GM04504 (cell line): ENCODE measurements around the gene NEO1.

ENCODE experiments used
- DNase-seq: peaks from one replicate; pipeline ENCODE4 v3.0.0-alpha.2; 2012; ENCODE audit warnings: low read depth

The NEO1 gene, protein sequence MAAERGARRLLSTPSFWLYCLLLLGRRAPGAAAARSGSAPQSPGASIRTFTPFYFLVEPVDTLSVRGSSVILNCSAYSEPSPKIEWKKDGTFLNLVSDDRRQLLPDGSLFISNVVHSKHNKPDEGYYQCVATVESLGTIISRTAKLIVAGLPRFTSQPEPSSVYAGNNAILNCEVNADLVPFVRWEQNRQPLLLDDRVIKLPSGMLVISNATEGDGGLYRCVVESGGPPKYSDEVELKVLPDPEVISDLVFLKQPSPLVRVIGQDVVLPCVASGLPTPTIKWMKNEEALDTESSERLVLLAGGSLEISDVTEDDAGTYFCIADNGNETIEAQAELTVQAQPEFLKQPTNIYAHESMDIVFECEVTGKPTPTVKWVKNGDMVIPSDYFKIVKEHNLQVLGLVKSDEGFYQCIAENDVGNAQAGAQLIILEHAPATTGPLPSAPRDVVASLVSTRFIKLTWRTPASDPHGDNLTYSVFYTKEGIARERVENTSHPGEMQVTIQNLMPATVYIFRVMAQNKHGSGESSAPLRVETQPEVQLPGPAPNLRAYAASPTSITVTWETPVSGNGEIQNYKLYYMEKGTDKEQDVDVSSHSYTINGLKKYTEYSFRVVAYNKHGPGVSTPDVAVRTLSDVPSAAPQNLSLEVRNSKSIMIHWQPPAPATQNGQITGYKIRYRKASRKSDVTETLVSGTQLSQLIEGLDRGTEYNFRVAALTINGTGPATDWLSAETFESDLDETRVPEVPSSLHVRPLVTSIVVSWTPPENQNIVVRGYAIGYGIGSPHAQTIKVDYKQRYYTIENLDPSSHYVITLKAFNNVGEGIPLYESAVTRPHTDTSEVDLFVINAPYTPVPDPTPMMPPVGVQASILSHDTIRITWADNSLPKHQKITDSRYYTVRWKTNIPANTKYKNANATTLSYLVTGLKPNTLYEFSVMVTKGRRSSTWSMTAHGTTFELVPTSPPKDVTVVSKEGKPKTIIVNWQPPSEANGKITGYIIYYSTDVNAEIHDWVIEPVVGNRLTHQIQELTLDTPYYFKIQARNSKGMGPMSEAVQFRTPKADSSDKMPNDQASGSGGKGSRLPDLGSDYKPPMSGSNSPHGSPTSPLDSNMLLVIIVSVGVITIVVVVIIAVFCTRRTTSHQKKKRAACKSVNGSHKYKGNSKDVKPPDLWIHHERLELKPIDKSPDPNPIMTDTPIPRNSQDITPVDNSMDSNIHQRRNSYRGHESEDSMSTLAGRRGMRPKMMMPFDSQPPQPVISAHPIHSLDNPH (N-terminal part only)

GRCh38 chr15:73051807-73052652, at the start of gene NEO1:
NEO1 (plus strand) TSS chr15:73052463; CDS start chr15:73052676, 213 bp downstream.
- DNase-seq, result peak; percentile 38

GRCh38 chr15:73004462-73004861, 47.8 kb upstream of the NEO1 start:
- DNase-seq, result no peak

GRCh38 chr15:73005032-73005431, 47.2 kb upstream of the NEO1 start:
- DNase-seq, result no peak

DNA sequence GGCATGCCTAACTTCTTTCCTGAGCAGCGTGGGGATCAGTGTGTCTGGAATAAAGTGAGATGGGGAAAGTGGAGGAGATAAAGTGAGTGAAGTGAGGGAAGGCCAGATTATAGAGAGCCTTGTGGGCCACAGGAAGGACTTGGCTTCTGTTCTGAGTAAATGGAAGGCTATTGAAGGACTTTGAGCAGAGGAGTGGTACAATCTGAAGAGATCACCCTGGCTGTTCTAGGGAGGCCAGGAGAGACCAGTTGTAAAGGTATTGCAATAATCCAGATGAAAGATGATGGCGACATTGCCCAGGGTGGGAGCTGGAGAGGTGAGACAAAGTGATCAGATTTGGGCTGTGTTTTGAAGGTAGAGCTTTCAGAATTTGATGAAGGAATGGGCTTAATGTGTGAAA, 46.8 kb upstream of the NEO1 start:
- no peak for DNase-seq

GRCh38 chr15:73006523-73006922, 45.7 kb upstream of the NEO1 start:
- no peak for DNase-seq

GRCh38 chr15:73009066-73010056, 42.9 kb upstream of the NEO1 start:
- DNase-seq, result no peak

DNA sequence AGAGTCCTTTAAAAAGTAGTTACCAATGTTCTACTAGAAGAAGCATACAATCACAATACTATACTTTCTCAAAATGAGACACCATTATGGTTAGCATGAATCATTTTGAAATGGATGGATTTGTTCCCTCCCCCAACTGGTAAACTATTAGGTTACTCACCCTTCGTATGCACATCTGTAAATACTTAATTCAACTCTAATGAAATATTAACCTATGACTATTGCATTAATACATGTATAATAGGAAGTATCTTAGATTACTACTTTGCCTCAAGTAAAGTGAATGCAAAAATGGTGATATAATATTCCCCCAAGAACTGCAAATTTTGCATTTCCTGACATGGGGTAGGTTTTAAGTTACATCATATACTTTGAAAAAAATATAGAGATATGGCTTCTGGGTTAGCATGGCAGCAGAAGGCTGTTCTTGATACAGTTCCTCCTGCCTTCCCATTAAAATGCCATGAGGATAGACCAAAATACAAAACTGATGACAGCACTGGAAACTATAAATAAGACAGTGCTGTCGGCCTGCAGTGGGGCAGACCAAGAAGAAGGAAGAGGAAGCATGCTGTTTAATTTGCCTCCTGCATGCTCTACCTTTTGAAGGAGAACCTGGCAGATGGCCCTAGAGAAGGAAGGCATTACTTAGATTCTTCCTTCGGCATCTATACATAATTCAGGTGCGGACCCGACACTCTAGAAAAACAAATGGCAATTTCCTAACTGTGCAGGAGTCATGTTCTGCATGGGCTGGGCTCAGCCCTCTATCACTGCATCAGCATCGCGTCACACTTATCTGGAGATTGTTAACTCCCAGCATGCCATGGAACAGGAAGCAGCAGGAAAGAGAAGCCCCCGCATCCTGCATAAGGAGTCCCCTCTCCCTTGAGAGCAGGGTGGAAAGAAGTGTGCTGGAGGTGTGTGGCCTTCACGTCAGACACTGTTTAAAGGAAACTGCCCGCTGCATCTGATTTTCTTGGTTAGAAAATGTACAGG, 41.8 kb upstream of the NEO1 start:
- no peak for DNase-seq

DNA sequence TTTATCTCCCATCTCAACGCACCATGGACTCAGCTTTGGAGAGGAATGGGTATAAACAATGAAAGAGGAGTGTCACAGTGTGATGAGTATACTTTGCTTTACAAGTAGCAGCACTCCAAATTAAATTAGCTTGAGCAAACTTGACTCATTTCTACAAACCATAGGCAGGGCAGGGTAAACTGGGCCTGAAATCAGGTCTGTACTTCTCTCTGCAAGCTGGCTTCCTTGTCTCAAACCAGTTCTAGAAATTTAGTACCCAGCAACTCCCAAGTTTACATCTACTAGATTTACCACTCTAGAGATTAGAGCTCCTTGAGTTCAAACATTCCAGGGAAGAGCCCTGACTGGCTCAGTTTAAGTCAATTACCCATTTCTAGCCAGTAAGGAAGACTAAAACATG, 37.4 kb upstream of the NEO1 start:
- DNase-seq, result no peak

DNA sequence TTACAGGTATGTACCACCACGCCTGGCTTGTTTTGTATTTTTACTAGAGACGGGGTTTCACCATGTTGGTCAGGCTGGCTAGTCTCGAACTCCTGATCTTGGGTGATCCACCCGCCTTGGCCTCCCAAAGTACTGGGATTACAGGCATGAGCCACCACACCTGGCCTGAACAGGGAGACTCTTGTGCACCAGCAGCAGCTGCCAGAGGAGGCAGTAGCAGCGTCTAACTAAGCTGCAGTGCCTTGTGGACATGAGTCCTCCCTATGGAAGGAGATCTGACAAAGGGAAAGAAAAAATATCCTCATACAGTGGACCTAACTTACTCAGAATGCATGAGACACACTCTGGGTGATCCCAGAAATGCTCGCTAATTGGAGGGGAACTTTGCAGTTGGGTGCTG, 36.8 kb upstream of the NEO1 start:
- no peak for DNase-seq

- DNase-seq, result no peak
Observed at GRCh38 chr15:73017987-73018386, 34.3 kb upstream of the NEO1 start.

GRCh38 chr15:73019154-73019553, 33.1 kb upstream of the NEO1 start:
- no peak for DNase-seq

DNA sequence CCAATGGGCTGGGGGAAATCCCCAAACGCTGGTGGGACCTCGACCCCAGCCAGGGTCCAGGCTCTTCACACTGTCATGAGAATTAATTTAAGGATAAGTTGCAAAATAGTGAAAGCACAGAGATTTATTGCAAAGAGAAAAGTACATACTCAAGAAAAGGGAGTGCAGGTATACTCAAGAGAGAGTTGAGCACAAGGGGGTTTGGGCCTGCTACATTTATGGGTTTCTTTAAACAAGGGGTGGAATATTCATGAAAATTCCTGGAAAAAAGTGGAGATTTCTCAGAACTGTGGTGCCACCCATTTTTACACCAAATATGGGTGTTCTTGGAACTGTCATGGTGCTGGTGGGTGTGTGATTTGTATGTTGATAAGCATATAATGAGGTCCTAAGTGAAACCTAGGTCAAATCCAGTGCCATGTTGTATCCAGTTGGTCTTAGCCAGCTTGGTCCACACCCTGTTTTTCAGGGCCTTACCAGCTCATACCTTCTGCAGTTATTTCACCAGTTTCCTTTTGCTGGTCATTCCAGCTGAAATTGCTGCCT, 32.6 kb upstream of the NEO1 start:
- DNase-seq, result no peak

DNA sequence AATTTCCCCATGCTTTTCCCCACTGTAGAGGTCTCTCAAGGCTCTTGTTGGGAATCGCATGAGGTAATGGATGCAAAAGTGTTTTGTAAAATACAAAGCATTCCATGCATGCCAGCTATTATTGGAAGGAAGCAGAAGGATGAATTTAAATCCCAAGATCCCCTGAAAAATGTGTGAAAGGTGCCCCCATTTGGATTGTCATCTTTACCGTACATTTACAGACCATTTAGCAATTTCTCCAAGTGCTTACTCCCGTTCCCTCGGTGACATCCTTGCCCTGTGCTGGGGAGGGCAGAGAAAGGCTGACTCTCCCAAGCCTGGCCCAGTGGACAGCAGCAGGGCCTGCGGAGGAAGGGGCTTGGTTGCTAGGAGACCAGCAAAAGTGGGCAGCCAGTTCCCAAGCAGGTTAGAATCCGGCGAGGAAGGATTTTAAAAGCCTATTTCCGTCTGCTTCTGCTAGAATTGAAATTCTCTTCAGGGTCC, 31.1 kb upstream of the NEO1 start:
- no peak for DNase-seq

DNA sequence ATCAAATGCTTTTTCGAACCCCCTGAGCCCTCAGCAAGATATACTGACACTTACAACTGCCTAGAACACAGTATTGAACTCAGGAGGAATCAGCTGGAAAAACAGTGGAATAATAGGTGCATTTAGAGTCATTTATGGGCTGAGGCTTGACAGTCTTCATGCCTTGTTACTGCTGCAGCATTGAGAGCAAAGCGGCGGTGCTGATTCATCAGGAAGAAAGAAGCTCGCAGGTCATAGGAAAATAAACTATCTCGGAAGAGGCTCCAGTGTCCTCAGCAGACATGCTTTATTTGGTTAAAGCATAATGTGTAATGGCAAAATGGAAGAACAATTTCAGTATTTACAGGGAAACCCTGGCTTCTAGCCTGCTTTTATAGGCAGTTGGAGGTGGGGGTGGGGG, 30.1 kb upstream of the NEO1 start:
- DNase-seq, result no peak

GRCh38 chr15:73023071-73023470, 29.2 kb upstream of the NEO1 start:
- no peak for DNase-seq

DNA sequence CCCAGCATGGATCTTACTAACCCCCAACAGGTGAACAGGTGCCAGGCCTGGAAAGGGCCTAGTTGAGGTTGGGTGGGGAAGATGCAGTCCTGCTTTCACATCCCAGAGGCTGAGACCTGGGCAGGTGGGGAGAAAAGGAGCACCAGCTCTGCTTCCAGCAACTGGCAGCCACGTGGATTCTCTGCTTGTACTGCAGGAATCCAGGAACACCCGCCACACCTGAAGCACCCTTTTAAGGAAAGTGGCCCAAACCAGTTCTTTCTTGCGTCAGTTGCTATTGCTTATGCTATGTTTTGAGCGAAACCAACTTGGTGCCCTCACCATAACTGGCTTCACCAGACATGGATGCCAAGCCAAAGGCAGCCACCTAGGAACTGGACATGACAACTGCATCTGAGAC, 28.1 kb upstream of the NEO1 start:
- DNase-seq, result no peak

DNA sequence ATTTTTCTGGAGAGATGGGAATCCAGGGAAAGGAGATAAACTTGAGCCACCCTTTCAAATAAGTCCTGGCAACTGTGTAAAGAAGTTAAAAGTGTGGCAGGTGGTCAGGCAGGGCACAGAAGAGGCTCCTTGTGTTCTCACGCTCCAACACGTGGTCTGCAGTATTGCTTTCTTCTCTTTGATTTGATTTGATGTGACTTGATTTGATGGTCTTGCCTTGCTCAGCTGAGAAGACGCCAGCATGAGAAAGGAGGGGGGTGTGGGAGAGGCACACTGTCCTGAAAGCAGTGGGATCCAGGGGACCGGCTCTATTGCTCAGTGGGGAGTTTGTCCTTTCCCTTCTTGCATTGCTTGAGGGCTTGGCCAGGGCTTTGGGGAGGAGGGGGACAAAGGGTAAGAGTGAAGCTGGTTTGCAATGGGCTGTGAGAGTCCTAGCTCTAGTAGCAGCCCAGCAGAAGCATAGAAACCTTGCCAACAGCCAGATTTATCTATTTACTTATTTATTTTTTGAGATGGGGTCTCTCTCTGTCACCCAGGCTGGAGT, 25.7 kb upstream of the NEO1 start:
- DNase-seq, result no peak

GRCh38 chr15:73028031-73028430, 24.2 kb upstream of the NEO1 start:
- no peak for DNase-seq
